GM18867 (cell line): Measurements from ENCODE around the gene TRAP1.
"Not testable (repeated sequence)": the region's sequence is repeated elsewhere in the genome, so short reads cannot be mapped to it uniquely, and the experiment has no call there.

Source experiments
- ATAC-seq: cut with Tn5 transposase; IDR thresholded peaks from one replicate; pipeline ENCODE4 v1.9.1; 2021; ENCODE audit warnings: mild to moderate bottlenecking, moderate library complexity; ENCODE audit not compliant: unreplicated experiment

TRAP1 gene

GRCh38 chr16:3714378-3714777 is 2.9 kb downstream of the TRAP1 start:
- ATAC-seq, result not testable (repeated sequence)

- ATAC-seq, result no peak
These were observed 3.6 kb downstream of the TRAP1 start for GRCh38 chr16:3713587-3714242.

GRCh38 chr16:3712861-3713372 is 4.4 kb downstream of the TRAP1 start:
- ATAC-seq, result no peak

DNA sequence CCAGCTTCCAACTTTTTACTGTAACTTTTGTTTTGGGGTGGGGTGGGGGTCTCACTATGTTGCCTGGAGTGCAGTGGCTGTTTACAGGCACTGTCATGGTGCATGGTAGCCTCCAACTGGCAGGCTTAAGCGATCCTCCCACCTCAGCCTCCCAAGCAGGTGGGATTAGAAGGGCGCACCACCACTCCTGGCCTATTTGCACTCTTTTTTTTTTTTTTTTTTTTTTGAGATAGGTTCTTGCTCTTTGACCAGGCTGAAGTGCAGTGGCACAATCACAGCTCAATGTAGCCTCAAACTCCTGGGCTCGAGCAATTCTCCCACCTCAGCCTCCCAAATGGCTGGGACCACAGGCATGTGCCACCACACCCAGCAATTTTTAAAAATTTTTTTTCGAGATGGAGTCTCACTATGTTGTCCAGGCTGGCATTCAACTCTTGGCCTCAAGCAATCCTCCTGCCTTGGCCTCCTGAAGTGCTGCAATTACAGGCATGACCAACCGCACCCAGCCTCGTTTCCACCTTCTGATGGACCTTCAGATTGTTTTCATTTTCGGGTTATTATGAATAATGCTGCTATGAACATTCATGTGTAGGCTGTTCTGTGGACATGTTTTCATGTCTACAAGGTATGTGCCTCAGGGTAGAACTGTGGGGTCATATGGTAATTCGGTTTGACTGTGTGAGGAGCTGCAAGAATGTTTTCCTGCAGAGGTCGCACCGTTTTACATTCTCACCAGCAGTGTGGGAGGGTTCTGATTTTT is 10.9 kb downstream of the TRAP1 start:
- ATAC-seq, result no peak

DNA sequence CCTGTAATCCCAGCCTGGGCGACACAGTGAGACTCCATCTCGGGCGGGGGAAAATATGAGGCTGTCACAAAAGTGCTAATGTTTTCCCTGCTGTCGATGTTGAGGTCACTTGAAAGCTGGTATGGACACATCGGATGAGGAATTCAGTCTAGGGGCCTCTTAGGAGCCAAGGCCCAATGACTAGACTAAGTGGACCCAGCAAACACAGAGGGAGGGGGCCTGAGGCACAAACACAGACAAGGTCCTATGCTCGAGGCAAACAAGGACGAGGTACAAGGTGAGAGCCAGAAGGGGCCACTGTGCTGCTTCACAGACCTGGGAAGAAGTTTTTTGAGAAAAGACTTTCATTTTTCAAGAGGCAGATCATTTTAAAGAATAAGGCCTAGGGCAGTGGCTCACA is 15.2 kb downstream of the TRAP1 start:
- no peak for ATAC-seq

GRCh38 chr16:3701531-3701930 is 15.8 kb downstream of the TRAP1 start:
- ATAC-seq, result no peak

DNA sequence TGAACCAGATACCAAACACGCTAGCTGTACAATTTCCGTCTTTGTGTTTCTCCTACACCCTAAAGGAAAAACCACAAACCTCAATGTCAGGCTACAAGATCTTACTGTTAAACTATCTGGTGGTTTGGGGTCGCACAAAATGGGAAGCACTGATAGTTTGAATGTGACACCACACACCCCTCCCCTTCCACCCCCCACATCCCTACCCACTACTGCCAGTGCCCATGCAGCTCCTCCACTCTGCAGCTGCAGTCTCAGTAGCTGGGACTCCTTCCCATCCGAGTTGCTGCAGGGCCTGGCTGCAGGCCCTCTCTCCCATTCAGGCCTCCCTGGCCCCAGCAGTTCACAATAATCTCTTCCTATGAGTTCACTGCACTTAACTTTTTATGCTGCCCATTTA is 18.4 kb downstream of the TRAP1 start:
- ATAC-seq, result no peak

GRCh38 chr16:3696425-3697218 is 20.7 kb downstream of the TRAP1 start:
- no peak for ATAC-seq

DNA sequence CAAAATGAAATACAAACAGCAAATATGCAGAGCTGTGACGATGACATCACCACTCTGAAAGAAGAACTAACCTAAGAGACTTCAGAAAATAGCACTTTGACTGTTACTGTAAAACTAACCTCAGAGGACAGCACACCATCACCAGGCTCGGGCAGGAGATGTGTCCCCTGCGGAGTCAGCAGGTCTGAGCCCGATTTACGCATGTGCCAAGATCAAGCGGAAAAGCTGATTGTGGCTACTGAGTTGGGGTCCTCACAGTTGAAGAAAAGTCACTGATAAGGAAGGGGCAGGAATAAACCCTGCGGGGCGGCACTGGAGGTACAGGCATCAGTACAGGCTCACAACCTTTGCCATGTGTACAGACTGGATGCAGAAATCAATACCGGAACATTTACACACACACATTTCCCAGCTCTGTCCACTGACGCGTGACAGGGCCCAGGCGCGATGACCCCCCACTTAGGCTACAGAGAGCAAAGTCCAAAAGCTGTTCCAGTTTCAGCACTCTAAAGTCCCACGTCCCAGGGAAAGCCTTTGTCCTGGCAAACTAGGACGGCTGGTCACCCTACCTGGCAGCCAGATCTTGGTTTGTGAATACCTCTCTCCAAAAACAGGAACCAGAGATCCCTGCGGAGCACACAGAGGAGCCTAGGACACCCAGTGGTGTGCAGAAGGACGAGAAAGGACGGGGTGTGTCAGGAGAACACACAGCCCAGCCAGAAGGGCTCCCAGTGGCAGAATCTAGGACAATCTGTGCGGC is 21.5 kb downstream of the TRAP1 start:
- ATAC-seq, result peak; percentile 64

DNA sequence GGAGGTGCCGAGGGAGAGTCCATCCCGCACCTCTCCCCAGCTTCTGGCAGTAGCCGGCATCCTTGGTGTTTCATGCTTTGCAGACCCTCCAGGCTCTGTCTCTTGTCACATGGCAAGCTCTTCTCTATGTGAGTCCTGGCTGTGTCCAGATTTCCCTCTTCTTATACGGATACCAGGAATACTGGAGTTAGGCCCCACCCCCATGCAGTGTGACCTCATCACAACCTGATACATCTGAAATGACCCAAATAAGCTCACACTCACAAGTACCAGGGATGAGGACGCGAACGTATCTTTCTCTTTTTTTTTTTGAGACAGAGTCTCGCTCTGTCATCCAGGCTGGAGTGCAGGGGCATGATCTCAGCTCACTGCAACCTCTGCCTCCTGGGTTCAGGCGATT is 23.3 kb downstream of the TRAP1 start:
- no peak for ATAC-seq

DNA sequence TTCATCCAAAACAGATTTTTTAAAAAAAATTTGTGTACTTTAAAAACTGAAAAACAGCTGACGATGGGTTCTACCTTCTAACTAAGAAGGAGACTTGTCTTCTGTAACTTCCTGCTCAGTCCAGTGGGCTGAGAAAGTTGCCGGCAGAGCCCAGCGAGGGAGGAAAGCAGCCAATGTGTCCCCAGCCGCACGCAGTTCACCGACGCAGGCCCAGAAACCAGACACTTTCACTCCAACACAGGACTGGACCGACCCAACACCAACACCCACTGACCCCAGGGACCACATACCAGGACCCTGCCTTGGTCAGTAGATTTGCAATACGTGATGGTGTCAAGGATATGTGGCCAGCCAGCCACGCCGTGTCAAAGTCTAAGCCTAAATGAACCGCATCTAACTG is 25.6 kb downstream of the TRAP1 start:
- no peak for ATAC-seq

DNA sequence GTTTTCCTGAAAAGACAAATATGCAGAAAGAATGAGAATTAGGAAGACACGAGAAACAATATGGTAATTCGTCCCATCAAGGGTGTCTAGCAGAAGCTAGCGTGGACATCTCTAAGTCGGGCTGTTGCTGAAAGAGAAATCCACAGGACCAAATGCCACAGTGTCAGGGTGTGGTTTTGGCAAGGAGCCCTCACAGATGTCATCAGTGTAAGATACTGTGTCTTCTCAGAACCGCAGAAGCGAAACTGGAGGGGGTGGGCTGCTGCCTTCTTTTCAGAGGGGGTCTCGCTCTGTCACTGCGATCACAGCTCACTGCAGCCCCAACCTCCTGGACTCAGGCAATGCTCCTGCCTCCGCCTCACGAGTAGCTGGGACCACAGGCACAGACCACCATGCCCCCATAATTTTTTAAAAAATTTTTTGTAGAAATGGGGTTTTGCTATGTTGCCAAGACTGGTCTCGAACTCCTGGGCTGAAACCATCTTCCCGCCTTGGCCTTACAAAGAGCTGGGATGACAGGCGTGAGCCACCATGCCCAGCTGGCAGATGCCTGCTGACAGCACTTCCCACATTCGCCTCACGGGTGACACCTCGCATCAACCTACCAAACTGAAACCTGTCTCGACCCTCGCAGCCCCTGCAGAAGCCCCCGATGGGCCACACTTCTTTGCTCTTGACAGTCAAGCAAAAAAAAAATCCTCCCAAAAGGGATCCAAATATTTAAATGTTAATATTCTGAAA is 26.2 kb downstream of the TRAP1 start:
- no peak for ATAC-seq

DNA sequence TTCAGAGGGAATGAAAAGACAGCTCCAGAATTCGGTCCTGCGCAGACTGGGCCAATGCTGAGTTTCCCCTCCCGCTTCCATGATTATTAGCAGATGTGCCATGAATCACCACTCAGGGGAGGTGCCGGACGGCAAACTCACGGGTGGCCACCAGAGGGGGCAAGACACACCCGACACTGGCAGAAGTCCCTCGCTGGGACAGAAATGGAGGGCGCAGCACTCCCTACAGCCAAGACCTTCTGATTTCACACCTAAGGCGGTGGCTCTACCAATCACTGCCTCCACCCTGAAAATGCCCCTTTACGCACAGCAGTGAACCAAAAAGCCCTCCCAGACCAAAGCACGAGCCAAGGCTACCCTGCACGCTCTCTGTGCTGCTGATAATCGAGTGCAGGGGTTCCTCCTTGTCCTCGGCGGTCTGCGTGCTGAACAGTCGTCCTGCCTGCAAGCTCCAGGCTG is 26.8 kb downstream of the TRAP1 start:
- ATAC-seq, result peak; percentile 62

GRCh38 chr16:3689731-3690130 is 27.6 kb downstream of the TRAP1 start:
- no peak for ATAC-seq

- no peak for ATAC-seq
These were observed 29.5 kb downstream of the TRAP1 start for GRCh38 chr16:3687792-3688191.

DNA sequence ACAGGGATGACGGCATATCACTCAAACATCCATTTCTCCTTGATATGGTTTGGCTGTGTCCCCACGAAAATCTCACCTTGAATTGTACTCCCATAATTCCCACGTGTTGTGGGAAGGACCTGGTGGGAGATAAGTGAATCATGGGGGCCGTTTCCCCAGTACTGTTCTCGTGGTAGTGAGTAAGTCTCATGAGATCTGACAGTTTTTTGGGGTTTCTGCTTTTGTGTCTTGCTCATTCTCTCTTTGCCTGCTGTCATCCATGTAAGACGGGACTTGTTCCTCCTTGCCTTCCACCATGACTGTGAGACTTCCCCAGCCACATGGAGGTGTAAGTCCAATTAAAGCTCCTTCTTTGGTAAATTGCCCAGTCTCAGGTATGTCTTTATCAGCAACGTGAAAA is 30.3 kb downstream of the TRAP1 start:
- ATAC-seq, result no peak

DNA sequence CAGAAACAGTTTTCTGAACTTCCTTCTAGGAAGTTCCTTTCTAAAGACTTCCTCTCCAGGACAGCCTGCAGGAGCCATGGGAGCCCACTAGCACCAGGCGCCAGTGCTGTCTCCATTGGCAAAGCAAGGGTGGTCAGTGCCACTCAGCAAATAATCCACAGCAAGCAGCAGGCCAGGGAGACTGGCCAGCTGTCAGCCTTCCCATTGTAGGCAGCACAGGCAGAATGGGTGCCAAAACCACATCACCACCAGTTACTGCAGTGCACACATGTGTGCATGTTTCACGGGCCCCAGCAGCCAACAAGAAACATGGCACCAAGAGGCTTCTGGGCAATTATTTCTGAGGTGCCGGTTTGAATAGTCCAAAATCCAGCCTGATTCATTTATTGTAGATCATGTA is 36.1 kb downstream of the TRAP1 start:
- ATAC-seq, result no peak

GRCh38 chr16:3677994-3678393 is 39.3 kb downstream of the TRAP1 start:
- no peak for ATAC-seq

DNA sequence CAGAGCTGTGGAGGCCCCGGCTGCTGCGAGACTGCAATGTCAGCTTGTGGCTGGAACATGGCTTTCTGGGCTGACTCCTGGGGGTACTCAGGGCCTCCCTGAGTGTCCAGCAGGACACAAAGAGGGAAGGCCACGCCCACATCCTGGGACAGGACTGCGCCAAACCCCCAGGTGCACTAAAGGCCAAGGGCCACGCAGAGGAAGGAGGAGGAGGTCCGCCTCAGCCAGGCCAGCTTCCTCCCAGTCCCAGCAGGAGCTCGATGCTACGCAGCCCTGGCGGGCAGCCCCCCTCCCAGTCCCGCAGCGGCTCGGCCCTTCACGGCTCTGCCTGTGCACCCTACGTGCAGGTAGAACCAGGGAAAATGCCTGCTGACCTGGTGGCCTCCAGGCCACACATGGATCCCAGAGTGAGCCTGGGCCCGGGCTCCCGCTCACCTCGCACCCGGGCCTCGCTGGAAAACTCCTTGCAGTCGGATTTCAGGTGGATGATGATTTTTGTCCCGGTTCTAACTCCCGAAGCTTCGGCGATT is 41.7 kb downstream of the TRAP1 start:
- no peak for ATAC-seq
